NCI-H128 (cell line): Measurements from ENCODE around the gene RSBN1L.
"Not testable (repeated sequence)": the region's sequence is repeated elsewhere in the genome, so short reads cannot be mapped to it uniquely, and the experiment has no call there.

Experiments used
- DNase-seq: peaks from one replicate; lab custom pipeline; 2025; ENCODE audit not compliant: unreplicated experiment; lab: John Stamatoyannopoulos, UW

RSBN1L gene

DNA sequence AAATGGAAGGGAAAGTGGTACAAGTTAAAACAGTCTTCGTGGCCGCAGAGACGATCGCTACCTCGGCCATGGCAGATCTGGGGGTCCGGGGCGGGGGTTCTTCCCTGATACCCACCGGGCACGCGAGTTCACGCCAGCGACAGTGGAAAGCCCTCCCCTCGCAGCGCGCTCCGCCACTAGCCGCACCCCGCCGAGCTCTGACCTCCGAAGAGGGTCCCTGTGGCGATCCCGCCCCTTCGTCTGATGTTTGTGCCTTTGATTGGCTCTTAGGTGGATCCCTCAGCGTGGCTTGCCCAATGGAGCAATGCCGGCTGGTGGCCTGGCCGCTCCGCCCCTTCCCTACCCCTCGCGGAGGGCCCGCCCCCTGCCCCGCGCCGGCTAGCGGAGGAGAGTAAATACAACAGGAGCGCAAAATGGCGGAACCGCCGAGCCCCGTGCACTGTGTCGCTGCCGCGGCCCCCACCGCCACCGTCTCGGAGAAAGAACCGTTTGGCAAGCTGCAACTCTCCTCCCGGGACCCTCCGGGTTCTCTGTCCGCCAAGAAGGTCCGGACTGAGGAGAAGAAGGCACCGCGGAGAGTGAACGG, at the start of gene RSBN1L:
RSBN1L (plus strand) TSS at position 403 of the 586 bp plus-strand sequence; CDS start at position 414, 11 bp downstream.
- peak; percentile 92 for DNase-seq

DNA sequence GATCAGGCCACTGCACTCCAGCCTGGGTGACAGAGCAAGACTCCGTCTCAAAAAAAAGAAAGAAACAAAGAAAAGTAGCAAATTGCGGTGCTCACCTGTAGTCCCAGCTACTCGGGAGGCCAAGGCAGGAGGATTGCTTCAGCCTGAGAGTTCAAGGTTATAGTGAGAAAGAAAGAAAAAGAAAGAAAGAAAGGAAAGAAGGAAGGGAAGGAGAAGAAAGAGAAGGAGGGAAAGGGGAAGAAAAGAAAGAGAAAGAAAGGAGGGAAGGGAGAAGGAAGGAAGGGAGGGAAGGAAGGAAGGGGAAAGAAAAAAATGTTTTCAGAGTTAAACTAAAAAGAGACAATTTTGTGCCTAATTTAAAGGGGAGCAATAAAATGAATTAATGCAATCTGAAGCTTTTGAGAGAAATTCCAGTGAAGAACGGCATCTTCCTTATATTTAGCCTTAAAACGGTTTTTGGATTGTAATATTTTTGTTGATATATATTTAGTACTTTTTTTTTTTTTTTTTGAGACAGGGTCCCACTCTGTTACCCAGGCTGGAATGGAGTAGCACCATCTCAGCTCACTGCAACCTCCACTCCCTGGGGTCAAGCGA, 47.4 kb upstream of the RSBN1L start:
- DNase-seq = no peak

DNA sequence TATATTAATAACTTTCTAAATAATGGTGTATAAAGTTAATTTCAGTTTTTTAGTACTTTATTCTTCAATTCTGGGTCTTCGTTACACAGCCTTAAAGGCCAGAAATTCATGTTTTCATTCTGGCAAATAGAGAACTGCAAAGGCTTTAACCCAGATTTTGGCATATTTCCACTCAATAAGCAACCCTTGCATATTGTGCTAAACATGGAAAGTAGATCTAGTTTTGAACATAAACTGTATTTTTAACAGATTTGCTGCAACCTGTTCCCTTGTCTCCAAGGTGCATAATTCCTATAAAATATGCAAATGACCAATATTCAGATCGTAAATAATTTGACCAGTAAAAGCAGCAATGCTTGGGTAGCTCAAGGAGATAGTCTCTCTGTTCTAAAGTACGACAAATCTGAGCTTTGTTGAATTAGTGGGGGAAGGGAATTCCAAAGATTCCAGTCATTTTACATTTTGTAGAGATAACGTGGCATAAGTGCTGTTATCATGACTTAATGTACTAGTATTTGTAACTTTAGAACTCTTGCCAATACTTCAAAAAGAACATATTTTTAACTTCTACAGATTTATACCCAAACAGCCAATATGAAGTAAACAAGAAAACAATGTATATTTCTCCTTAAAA, 46.4 kb upstream of the RSBN1L start:
- DNase-seq = no peak

DNA sequence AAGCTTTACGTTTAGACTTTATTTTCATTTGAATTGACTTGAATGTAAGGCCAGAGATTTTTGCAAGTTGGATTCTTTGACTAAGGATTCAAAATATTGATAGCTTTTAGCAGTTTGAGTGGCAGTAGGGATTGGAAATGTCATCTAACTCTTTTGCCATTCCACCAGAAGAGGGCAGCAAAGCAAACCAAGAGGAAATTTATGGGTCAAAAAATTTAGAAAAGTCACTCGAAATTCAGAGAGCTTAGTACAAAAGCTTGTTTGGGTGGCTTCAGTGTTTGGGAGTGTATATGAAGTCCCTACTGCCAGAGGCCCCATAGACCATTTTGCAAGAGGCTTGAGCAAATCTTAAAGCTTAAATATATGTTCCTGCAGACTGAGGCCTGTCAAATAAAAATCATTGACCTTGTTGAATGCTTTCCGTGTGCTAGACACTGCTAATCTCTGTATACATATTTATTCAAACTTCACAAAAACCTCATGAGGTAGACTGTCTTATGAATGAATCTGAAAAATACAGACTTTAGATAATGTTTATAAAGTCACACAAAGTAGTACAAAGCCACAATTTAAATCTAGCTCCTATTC, 44.6 kb upstream of the RSBN1L start:
- no peak for DNase-seq

DNA sequence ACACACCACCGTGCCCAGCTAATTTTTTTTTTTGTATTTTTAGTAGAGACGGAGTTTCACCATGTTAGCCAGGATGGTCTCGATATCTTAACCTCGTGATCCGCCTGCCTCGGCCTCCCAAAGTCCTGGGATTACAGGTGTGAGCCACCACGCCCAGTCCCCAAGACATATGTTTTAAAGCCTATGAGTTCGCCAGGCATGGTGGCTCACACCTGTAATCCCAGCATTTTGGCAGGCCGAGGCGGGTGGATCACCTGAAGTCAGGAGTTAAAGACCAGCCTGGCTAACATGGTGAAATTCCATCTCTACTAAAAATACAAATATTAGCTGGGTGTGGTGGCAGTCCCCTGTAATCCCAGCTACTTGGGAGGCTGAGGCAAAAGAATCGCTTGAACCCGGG, 43.4 kb upstream of the RSBN1L start:
- DNase-seq = not testable (repeated sequence)

DNA sequence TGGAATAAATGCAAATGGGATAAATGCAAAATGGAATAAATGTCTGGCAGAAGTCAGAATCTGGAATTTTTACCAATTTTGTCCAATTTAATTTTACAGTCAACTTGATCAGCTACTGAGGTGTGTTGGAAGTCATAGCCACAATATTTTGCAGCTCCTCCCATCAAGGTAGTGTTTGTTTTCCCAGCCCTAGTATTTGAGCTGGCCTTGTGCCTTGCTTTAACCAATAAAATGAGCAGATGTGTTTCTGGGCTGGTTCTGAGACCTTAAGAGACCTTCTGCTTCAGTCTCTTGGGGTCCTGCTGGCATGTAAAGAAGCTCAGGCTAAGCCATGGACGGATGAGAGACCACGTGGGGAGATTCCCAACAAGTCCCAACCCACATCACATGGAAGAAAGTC, 42.7 kb upstream of the RSBN1L start:
- DNase-seq = no peak

DNA sequence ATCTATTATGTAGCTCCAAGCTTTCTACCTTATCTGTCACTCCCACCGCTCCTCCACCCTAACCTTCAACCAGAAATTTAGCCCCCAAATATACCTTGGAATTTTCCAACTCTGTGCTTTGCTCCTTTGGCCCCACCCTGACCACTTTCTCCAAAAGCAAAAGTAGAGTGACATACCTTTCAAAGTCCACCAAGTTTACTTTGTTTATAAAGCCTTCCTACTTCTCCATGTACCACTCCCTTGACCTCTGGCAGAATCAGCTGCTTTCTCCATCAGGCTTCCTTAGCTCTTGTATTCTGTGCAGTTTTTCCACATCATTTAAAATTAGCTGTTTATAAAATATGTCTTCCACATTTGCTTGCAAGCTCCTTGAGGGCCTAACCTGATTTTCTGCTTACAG, 40.9 kb upstream of the RSBN1L start:
- DNase-seq = no peak

DNA sequence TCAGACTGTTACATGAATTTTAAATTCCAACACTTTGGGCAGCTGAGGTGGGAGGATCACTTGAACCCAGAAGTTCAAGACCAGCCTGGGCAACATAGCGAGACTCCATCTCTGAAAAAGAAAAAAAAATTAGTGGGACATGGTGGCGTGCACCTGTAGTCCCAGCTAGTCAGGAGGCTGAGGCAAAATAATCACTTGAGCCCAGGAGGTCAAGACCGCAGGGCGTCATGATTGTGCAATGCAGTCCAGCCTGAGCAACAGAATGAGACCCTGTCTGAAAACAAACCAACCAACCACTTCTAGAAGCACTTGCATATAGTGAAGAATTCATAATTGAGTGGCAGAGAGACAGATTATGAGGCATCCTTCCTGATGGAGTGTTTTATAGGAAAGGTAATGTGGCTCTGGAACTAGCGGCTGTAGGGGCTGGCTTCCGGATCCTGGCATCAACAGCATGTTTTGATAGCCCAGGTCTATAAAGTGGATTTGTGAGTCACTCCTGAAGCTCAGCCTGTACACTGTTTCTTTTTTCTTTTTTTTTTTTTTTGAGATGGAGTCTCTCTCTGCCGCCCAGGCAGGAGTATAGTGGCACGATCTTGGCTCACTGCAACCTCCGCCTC, 40.3 kb upstream of the RSBN1L start:
- no peak for DNase-seq

DNA sequence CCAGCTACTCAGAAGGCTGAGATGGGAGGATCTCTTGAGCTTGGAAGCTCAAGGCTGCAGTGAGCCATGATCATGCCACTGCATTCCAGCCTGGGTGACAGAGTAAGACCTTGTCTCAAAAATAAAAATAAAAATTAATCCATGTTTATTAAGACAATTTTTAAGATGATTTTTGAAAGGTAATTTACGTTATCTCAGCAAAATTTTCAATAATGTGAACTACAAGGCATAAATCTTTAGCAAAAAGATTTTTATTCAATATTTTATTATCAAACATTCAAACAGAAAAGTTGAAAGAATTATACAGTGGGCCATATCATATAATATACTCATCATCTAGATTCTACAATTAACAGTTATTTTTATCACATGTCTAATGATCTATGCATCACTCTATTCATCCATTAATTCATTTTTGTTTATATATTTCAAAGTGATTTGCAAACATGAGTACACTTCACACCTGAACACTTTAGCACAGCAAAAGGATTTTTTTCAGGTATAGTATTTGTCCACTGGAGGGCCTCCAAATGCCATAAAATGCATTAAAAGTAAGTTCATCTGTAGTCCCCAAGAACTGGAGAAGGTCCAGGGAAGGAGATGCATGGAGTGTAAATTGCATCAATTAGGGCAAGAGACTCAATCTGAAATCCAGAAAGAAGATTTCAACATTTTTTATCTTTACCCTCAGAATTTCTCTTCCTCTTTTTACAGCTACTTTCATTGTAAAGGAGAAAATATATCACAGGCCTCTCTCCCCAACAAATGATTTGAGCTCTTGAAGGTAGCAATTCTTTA, 38.6 kb upstream of the RSBN1L start:
- peak; percentile 31 for DNase-seq

DNA sequence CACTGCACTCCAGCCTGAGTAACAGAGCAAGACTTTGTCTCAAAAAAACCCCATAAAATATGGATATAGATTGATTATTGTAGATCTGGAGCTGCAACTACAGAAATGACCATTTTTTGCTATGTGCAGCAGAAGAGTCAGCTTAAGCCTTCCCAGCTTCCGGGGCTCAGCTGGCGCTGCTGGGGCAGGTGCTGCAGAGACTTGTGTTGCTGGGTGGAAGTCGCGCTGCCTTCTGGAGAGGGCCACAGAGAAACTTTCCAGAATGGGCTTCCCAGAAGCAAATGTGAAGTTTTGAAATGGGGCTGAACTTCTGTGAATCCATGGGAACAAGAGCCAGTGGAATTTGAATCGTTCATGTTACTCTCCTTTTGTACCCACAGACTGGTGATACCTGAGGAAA, 37.3 kb upstream of the RSBN1L start:
- DNase-seq = no peak

DNA sequence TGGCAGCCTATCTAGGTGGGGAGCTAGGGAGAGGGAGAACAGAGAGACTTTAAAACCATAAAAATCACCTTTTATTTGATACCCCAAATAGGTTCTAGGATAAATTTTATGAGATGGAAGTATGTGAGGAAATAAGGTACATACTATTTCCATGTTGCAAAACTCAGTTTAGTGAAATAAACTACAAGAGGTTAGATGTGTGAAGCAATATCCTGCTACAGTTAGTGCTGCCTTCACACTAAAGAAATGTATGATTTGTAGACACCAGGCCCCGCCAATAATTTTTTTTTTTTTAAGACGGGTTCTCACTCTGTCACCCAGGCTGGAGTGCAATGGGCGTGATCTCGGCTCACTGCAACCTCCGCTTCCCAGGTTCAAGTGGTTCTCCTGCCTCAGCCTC, 34.4 kb upstream of the RSBN1L start:
- DNase-seq = no peak

DNA sequence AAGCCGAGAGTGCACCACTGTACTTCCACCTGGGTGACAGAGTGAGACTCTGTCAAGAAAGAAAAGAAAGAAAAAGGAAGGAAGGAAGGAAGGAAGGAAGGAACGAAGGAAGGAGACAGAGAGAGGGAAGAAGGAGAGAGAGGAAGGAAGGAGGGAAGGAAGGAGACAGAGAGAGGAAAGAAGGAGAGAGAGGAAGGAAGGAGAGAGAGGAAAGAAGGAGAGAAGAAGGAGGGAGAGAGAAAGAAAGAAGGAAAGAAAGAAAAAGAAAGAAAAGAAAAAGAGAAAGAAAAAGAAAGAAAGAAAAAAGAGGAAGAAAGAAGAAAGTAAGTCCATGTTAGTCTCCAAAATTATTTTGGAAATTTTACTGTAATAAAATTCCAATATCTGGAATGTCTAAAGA, 33.4 kb upstream of the RSBN1L start:
- no peak for DNase-seq

DNA sequence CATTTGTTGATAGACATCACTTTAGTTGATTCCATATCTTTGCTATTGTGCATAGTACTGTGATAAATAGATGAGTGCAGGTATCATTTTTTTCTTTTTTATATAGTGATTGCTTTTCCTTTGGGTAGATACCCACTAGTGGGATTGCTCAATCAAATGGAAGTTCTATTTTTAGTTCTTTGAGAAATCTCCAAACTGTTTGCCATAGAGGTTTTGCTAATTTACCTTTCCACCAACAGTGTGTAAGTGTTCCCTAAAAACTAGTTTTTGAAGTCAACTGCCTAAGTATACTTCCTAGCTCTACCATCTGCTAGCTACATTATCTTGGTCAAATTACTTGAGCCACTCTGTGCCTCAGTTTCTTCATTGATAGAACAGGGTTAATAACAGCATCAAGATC, 31.5 kb upstream of the RSBN1L start:
- no peak for DNase-seq

DNA sequence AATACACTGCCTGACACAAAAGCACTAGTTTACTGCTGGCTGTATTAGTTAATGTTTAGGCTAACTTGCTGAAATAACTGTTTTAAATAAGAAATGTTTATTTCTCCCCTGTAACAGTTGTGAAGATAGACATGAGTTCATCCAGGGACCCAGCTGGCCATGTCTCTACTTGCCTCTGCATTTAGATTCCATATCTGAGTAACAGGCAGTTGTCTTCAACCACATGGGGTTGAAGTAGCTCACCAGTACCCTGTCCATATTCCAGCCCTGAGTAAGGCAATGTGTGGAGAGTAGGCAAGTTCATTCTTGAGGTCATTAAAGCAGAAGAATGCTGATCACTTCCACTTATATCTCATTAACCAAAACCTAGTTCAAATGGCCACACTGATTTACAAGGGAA, 31.1 kb upstream of the RSBN1L start:
- no peak for DNase-seq

DNA sequence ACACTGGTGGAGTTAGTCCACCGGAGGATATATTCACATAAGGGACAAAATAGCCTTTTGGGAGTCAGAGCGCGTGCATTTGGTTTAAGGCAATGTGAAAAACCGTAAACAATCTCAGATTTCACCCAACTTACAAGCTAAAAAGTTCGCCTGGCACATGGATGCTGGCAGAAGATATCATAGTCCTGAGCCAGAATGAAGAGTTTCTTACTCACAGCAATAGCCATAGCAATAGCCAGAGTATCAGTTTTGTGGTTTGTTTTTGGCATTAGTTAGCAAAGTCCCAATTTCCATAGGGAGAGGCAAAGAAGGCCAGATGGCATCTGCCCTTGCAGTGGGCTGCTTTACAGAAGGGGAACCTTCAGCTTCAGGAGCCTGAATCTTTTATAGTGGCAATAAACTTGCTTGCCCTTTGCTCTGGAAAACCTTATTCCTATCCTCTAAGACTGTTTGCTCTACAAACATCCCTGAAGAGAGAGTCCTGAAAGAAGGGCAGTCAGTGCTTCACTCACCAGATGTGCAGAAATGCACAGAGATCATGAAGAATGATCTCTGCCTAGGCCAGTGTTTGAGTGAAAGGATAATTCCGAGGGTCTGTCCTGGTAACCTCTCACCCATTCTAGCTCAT, 28.7 kb upstream of the RSBN1L start:
- DNase-seq = no peak

DNA sequence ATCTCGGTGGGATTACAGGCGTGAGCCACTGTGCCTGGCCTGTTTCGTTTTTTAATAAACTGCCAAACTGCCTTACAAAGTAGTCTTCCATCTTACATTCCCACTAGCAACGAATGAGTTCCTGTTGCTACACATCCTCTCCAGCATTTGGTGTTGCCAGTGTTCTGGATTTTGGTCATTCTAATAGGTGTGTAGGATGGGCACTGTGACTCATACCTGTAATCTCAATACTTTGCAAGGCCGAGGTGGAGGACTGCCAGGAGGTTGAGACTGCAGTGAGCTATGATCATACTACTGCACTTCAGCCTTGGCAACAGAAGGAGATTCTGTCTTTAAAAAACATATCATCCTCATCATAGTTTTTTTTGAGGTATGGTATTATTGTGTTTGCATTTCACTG, 21.4 kb upstream of the RSBN1L start:
- DNase-seq = no peak

DNA sequence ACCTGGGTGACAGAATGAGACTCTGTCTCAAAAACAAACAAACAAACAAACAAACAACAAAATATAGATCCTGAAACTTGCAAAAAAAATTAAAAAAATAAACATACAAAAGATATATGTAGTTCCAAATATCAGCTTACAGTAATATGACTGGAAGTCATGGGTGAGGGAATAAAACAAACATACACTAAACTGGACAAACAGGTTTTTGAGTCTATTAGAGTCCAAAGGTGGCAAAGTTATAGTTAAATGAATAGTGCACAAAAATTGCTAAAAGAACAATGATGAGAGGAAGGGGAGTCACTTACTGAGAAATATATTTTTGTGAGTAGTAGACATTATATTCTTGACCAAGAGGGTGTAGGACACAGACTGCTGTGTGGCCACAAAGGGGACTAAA, 16.7 kb upstream of the RSBN1L start:
- DNase-seq = no peak

DNA sequence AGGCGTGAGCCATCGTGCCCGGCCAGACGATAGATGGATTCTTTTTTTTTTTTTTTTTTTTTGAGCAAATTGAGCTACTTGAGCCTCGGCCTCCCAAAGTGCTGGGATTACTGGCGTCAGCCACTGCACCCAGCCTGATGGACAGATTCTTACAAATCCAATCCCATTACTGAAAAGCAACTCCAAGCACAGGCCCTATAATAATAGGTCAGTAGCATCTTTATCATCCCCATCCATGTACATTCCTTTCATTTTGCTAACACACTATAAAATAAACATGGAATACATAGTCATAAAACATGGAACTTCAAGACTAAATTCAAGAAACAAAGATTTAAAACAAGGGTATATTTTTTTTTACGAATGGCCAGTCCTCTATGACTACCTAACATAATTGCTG, 16.0 kb upstream of the RSBN1L start:
- no peak for DNase-seq

DNA sequence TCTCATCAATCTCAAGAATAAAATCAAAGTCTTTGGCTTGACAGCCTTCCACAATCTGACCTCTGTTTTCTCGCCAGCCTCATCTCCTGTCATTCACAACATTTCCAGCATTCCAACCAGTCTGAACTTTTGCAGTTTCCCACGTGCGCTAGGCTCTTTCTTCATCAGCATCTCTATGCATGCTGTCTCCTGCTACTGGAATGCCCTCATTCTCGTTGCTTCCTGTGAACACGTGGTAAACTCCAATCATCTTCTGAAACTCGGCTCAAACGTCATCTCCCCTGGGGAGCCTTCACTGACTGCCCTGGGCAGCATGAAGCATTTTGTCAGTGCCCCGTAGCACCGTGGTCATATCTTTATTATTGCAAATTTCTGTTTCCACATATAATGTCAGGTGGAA, 12.2 kb upstream of the RSBN1L start:
- DNase-seq = no peak

DNA sequence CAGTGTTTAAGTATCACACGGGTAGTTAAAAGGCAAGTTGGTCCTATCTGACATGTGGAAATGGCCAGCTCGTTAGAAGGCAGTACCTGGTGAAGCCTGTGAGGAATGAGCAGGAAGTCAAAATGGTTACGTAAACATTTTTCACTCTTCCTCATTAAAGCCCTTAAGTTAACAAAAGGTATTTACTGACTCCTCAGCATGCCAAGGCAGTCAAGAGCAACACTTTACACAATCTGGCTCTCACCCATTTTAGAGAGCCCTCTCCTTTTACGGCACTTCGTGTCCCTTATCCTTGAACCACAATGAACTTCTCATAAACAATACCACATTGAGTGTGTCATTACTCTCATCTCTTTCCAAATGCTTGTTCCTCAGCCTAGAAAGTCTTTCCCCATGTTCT, 11.0 kb upstream of the RSBN1L start:
- no peak for DNase-seq
